ENCODE results near the gene UCK2. TPM values are rescaled to one million over a fixed set of nuclear protein-coding genes. Genes with fewer than 3 reads are reported as not detected.

Gene UCK2
- total RNA-seq, 1 experiment from 2014 or later: 88.4 TPM

DNA sequence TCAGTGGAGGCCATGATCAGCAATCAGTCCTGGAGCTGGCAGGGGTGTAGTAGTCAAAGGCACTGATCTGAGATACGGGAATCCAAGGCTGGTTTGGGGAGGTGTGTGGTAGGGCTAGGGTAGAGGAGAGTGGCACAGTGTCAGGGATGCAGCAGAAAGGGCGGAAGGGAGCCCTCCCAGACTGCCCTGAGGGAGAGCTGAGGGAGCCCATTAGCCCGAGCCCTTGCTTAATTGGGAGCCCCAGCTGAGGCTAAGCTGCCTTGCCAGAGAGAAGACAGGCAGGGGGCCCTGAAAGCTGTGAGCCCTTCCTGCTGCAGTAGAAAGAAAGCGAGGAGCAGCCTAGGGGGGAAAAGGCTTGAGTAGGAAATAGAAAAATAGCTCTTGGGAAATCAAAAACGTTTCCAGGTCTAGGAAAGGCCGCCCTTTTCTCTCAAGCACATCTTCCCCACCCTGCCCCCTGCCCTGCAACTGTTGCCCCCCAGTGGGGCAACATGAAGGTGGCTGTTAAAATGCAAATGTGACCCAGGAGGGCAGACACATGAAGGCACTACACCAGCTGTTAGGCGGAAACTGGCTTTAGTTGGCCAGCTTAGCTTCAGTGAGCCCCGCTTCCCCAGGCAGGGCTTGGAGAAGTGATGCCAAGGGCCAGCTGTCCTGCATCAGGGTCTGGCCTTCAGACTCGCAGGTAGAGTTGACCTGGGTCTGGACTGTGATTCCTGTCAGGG lies 106.2 kb downstream of the UCK2 start:
- RAD21 ChIA-PET (ENCODE audit: low non-redundant PET in 1 of 2, low total read pairs in 2 of 2, uncharacterized antibody in 2 of 2, unreplicated experiment in 2 of 2): no interaction called here
- intact Hi-C loops (cut with micrococcal nuclease): no loop called here
- CTCF ChIA-PET: interaction anchor here (2.8 kb wide), 1 partner anchor 8 kb away, joined by 10 read pairs; no protein-coding TSS in a partner anchor

DNA sequence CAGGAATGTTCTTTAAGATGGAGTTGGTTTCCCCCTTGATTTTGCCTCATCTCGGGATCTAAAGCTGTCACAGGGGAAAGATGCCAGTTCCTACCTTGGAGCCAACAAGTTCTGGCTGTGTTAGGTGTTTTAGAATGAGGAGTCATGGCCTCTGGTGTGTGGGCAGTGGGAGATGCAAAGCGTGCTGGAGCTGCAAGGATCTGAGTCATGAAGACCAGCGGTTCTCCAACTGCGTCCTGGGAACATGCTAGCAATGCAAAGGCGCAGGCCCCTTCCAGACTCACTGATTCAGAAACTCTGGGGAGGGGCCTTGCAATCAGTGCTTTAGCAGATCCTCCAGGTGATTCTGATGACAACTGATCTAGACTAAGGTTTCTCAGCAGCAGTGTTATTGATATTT lies 109.1 kb downstream of the UCK2 start:
- no peak overlapping the region for H3K4me2 ChIP-seq (ENCODE audit: low read length)
- ATAC-seq: no peak
- ChIA-PET CTCF (no interaction called here), POLR2A (no interaction called here), RAD21 (ENCODE audit: low non-redundant PET in 1 of 2, low total read pairs in 2 of 2, uncharacterized antibody in 2 of 2, unreplicated experiment in 2 of 2) (no interaction called here)
- H3K27me3 ChIP-seq (ENCODE audit: insufficient read depth, low read length): peaks cover under 1% of the 10 kb centered on the region; the same call in 1 of the 2 replicates
- H3K36me3 ChIP-seq (ENCODE audit: control insufficient read depth in 1 of 2, insufficient read depth in 2 of 2, low read length in 2 of 2): no peaks in the 10 kb centered on the region
- no peak overlapping the region for H3K4me3 ChIP-seq (replicated peaks in 1 of 2; ENCODE audit: low read depth in 1 of 2, low read length in 2 of 2)
- no peak overlapping the region for H3K27ac ChIP-seq (ENCODE audit: low read depth, low read length)
- TF ChIP-seq ZFX (IDR thresholded peaks at IDR 0.05) (no peak), FOSL1 (IDR thresholded peaks at IDR 0.05; ENCODE audit: low read depth) (no peak), POLR2A (IDR thresholded peaks at IDR 0.05; ENCODE audit: borderline replicate concordance, extremely low read depth, insufficient read depth, insufficient read length) (no peak)
- TF ChIP-seq, protein P1, sequence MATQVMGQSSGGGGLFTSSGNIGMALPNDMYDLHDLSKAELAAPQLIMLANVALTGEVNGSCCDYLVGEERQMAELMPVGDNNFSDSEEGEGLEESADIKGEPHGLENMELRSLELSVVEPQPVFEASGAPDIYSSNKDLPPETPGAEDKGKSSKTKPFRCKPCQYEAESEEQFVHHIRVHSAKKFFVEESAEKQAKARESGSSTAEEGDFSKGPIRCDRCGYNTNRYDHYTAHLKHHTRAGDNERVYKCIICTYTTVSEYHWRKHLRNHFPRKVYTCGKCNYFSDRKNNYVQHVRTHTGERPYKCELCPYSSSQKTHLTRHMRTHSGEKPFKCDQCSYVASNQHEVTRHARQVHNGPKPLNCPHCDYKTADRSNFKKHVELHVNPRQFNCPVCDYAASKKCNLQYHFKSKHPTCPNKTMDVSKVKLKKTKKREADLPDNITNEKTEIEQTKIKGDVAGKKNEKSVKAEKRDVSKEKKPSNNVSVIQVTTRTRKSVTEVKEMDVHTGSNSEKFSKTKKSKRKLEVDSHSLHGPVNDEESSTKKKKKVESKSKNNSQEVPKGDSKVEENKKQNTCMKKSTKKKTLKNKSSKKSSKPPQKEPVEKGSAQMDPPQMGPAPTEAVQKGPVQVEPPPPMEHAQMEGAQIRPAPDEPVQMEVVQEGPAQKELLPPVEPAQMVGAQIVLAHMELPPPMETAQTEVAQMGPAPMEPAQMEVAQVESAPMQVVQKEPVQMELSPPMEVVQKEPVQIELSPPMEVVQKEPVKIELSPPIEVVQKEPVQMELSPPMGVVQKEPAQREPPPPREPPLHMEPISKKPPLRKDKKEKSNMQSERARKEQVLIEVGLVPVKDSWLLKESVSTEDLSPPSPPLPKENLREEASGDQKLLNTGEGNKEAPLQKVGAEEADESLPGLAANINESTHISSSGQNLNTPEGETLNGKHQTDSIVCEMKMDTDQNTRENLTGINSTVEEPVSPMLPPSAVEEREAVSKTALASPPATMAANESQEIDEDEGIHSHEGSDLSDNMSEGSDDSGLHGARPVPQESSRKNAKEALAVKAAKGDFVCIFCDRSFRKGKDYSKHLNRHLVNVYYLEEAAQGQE (IDR thresholded peaks at IDR 0.05; ENCODE audit: low read depth): no peak
- TF ChIP-seq, protein P2, sequence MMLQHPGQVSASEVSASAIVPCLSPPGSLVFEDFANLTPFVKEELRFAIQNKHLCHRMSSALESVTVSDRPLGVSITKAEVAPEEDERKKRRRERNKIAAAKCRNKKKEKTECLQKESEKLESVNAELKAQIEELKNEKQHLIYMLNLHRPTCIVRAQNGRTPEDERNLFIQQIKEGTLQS (IDR thresholded peaks at IDR 0.05): no peak
- no peak overlapping the region for H2AFZ ChIP-seq (ENCODE audit: low read depth, low read length, poor library complexity, severe bottlenecking)
- no peaks in the 10 kb centered on the region for H3K9me2 ChIP-seq (ENCODE audit: insufficient read depth)
- no peaks in the 10 kb centered on the region for H3K4me1 ChIP-seq (ENCODE audit: control insufficient read depth in 1 of 2, insufficient read depth in 2 of 2, low read length in 2 of 2)
- H4K20me1 ChIP-seq (ENCODE audit: insufficient read depth): no peaks in the 10 kb centered on the region
- BruUV-seq (replicated peaks): no TSS peak
- no peaks in the 10 kb centered on the region for H3K9me3 ChIP-seq (ENCODE audit: control insufficient read depth in 1 of 2, insufficient read depth in 1 of 2, low read depth in 1 of 2, low read length in 2 of 2)
- no peak overlapping the region for H3K9ac ChIP-seq (ENCODE audit: low read length)
- H3K79me2 ChIP-seq (ENCODE audit: insufficient read depth, low read length): no peaks in the 10 kb centered on the region
- intact Hi-C loops (cut with micrococcal nuclease): no loop called here
- no peak for DNase-seq (ENCODE audit: low read depth, low spot score)

More for the DNA sequence above, 106.2 kb downstream of the UCK2 start:
- no peaks in the 10 kb centered on the region for H3K4me1 ChIP-seq (ENCODE audit: control insufficient read depth in 1 of 2, insufficient read depth in 2 of 2, low read length in 2 of 2)
- POLR2A ChIA-PET: no interaction called here
- H3K9ac ChIP-seq (ENCODE audit: low read length): no peak overlapping the region
- no peak overlapping the region for H3K27ac ChIP-seq (ENCODE audit: low read depth, low read length)
- no peaks in the 10 kb centered on the region for H3K9me3 ChIP-seq (ENCODE audit: control insufficient read depth in 1 of 2, insufficient read depth in 1 of 2, low read depth in 1 of 2, low read length in 2 of 2)
- ATAC-seq (no peak), DNase-seq (ENCODE audit: low read depth, low spot score) (no peak)
- no TSS peak for BruUV-seq (replicated peaks)
- no peaks in the 10 kb centered on the region for H3K27me3 ChIP-seq (ENCODE audit: insufficient read depth, low read length)
- H2AFZ ChIP-seq (ENCODE audit: low read depth, low read length, poor library complexity, severe bottlenecking): no peak overlapping the region
- no peaks in the 10 kb centered on the region for H4K20me1 ChIP-seq (ENCODE audit: insufficient read depth)
- no peak overlapping the region for H3K4me2 ChIP-seq (ENCODE audit: low read length)
- H3K4me3 ChIP-seq (replicated peaks in 1 of 2; ENCODE audit: low read depth in 1 of 2, low read length in 2 of 2): no peak overlapping the region
- TF ChIP-seq EZH2 (IDR thresholded peaks at IDR 0.05): no peak
- TF ChIP-seq FOSL1 (IDR thresholded peaks at IDR 0.05; ENCODE audit: low read depth): no peak
- TF ChIP-seq SRF (IDR thresholded peaks at IDR 0.05; ENCODE audit: low read depth): no peak
- no peak for TF ChIP-seq YY1 (IDR thresholded peaks at IDR 0.05; ENCODE audit: extremely low read depth, insufficient replicate concordance, low read depth, low read length)
- no peak for TF ChIP-seq ELF1 (IDR thresholded peaks at IDR 0.05; ENCODE audit: borderline replicate concordance, low read depth)
- no peaks in the 10 kb centered on the region for H3K36me3 ChIP-seq (ENCODE audit: control insufficient read depth in 1 of 2, insufficient read depth in 2 of 2, low read length in 2 of 2)
- no peaks in the 10 kb centered on the region for H3K79me2 ChIP-seq (ENCODE audit: insufficient read depth, low read length)
- no peaks in the 10 kb centered on the region for H3K9me2 ChIP-seq (ENCODE audit: insufficient read depth)

Measured in HCT116 (cell line).